ENCODE results near the gene HNF1B.

The HNF1B gene

DNA sequence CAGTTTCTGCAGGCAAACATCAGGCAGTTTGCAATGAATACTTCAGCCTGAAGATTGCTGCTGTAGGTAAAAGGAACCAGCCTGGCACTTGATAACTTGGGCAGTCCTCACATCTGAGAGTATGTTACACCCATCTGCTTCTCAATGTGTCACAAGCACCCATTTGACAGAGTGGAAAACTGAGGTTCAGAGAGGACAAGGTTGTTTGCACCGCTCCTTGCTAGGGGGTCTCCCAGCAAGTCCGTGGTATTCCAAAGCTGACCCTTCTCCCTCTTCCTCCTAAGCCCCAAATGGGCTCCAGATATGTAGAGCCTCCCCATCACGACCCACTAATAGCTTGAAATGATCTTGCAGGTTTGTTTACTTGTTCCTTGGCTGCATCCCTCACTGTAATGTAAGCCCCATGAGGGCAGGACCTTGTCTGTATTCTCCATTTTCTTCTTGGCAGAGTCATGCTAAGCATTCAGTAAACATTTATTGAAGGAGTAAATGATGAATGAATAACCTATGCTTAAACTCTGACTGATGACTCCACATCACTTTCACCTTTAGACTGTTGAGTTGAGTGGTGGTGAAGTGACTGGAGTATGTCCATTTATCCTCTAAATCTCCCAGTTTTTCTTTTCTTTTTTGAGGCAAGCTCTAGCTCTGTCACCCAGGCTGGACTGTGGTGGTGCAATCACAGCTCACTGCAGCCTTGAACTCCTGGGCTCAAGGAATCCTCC, 26.4 kb downstream of the HNF1B start:
- no peak overlapping the region for H3K4me3 ChIP-seq (ENCODE audit: low read depth, low read length)
- TF ChIP-seq, protein P1, sequence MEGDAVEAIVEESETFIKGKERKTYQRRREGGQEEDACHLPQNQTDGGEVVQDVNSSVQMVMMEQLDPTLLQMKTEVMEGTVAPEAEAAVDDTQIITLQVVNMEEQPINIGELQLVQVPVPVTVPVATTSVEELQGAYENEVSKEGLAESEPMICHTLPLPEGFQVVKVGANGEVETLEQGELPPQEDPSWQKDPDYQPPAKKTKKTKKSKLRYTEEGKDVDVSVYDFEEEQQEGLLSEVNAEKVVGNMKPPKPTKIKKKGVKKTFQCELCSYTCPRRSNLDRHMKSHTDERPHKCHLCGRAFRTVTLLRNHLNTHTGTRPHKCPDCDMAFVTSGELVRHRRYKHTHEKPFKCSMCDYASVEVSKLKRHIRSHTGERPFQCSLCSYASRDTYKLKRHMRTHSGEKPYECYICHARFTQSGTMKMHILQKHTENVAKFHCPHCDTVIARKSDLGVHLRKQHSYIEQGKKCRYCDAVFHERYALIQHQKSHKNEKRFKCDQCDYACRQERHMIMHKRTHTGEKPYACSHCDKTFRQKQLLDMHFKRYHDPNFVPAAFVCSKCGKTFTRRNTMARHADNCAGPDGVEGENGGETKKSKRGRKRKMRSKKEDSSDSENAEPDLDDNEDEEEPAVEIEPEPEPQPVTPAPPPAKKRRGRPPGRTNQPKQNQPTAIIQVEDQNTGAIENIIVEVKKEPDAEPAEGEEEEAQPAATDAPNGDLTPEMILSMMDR (IDR thresholded peaks at IDR 0.05; ENCODE audit: borderline replicate concordance, insufficient read depth, low read depth, low read length): no peak

DNA sequence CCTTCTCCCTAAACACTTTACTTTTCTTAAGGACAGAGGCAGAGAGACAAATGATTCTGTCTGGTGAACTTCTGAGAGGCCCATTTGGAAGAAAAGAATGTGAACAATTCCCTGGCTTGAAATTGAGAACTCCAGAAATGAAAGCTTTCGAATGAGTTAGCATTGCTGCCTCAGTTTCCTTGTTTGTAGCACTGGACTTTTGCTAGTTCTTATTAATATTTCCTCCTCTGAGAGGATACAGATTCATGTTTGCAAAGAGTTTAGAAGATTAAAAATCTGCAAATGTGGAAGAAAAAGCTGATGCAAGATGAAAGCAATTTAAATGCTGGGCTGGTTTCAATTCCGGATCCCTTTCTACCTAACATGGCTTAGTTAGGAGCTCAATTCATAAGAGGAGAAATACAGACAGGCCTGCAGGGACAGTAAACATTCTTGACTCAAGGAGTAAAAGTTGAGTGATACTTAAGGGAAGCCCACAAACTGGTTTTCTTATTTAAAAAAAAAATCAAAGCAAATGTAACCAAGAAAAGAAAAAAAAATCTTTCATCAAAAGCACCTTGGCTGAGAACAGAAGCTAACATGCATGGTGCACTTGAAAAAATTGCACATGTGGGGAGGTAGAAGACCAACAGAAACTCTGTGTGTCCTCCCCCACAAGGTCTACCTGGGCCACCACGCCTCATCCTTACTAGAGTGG, 27.1 kb downstream of the HNF1B start:
- TF ChIP-seq, protein P1 (IDR thresholded peaks at IDR 0.05; ENCODE audit: borderline replicate concordance, insufficient read depth, low read depth, low read length): no peak
- H3K4me3 ChIP-seq (ENCODE audit: low read depth, low read length): no peak overlapping the region

DNA sequence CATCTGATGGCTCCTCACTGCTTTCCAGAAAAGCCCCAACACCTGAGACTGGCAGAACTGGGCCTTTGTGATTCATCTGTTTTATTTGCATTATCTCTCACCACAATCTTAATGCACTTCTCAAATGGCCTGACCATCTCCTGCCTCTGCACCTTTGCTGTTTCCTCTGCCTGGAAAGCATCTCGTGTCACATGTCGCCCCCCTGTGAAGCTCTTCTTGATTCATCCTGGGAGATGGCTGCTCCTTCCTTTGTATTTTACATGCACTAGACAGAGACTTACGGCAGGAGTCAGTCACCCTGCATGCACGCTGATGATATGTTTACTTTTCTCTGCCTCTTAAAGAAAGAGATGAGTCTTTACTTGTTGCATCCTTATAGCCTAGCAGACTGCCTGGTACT, 30.0 kb downstream of the HNF1B start:
- TF ChIP-seq, protein P1 (IDR thresholded peaks at IDR 0.05; ENCODE audit: borderline replicate concordance, insufficient read depth, low read depth, low read length): no peak
- no peak overlapping the region for H3K4me3 ChIP-seq (ENCODE audit: low read depth, low read length)

DNA sequence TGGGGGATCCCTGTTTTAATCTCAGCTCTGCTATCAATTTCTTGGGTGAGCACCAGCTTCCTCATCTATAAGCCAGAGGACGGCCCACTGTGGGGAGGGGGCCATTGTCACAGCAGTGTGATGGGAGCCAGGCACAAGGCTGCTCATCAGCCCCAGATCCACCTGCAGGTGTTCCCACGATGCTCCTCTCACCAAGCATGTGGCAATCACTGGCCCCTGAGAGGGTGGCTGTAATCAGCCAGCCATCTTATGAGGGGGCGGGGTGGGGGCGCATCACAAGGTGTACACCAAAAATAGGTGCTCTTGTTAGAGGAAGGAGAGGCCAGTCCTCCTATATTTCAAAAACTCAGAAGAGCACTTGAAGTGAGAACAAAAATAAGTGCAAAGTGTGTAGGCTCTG, 31.2 kb downstream of the HNF1B start:
- TF ChIP-seq, protein P1 (IDR thresholded peaks at IDR 0.05; ENCODE audit: borderline replicate concordance, insufficient read depth, low read depth, low read length): no peak

DNA sequence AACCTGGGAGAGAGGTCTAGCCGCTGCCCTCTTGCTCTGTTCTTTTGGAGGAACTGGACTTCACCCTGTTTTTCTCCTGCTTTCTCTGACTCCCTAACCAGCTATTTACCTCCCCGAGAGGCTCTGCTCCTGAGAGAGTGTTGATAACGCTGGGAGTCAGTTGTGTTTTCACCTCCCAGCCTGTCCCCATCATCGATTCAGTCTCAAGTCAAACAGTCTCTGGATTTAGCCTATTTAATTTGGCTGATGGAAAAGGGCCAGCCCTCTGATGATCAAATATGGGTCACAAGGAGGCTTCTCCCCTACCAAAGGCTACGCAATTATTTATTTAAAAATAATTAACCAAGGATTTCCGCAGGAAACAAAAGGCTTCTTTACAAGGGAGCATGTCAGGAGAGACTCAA, 31.8 kb downstream of the HNF1B start:
- TF ChIP-seq, protein P1 (IDR thresholded peaks at IDR 0.05; ENCODE audit: borderline replicate concordance, insufficient read depth, low read depth, low read length): no peak
- no peak overlapping the region for H3K4me3 ChIP-seq (ENCODE audit: low read depth, low read length)

More for the DNA sequence above, 31.2 kb downstream of the HNF1B start:
- H3K4me3 ChIP-seq (ENCODE audit: low read depth, low read length): no peak overlapping the region

DNA sequence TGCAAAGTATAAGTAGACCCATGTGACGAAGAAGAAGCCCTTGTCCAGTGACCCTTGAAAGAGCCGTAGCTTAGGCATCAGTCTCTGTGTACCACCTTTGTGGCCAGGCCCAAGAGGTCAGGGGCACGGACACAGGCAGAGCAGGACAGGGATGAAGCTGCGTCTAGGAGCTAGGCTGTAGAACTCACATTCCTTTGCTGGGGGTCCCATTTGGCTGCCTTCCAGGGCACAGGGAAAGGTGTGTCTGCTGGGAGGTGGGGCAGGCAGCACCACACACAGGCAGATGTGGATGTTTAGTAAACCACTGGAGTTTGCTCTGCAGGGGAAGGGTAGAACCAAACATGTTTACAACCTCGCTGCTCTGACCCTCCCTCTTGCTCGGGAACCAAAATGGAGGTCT, 33.7 kb downstream of the HNF1B start:
- H3K4me3 ChIP-seq (ENCODE audit: low read depth, low read length): no peak overlapping the region
- TF ChIP-seq, protein P1 (IDR thresholded peaks at IDR 0.05; ENCODE audit: borderline replicate concordance, insufficient read depth, low read depth, low read length): no peak
